ENCODE data around the gene R3HDM1. TPM values are rescaled to one million over a fixed set of nuclear protein-coding genes. Genes with fewer than 3 reads are reported as not detected.

Gene R3HDM1
- total RNA-seq, 3 donors from 2014 or later = 14.6 to 21.6 (median 17.7) TPM

GRCh38 chr2:135552887-135553286 is 21.6 kb downstream of the R3HDM1 start:
- H3K9me3 ChIP-seq = no peaks in the 10 kb centered on the region
- no peak overlapping the region for H3K4me3 ChIP-seq
- no peak for DNase-seq (ENCODE audit: low spot score in 2 of 2)
- H3K27me3 ChIP-seq = no peaks in the 10 kb centered on the region
- intact Hi-C loops (cut with DNase I; ENCODE audit: low total_unique reads) = no loop called here
- H3K27ac ChIP-seq = no peak overlapping the region
- no peaks in the 10 kb centered on the region for H3K36me3 ChIP-seq
- no peaks in the 10 kb centered on the region for H3K4me1 ChIP-seq
- TF ChIP-seq CTCF (IDR thresholded peaks at IDR 0.05) (no peak), POLR2AphosphoS5 (IDR thresholded peaks at IDR 0.05) (no peak), POLR2A (IDR thresholded peaks at IDR 0.05) (no peak)

GRCh38 chr2:135555311-135555710 is 24.0 kb downstream of the R3HDM1 start:
- DNase-seq (ENCODE audit: low spot score in 2 of 2) = no peak
- TF ChIP-seq POLR2A (IDR thresholded peaks at IDR 0.05) (no peak), CTCF (IDR thresholded peaks at IDR 0.05) (no peak), POLR2AphosphoS5 (IDR thresholded peaks at IDR 0.05) (no peak)
- intact Hi-C loops (cut with DNase I; ENCODE audit: low total_unique reads) = no loop called here

GRCh38 chr2:135557530-135557929 is 26.2 kb downstream of the R3HDM1 start:
- no peak for DNase-seq (ENCODE audit: low spot score in 2 of 2)
- TF ChIP-seq CTCF (IDR thresholded peaks at IDR 0.05) = no peak
- no peak for TF ChIP-seq POLR2AphosphoS5 (IDR thresholded peaks at IDR 0.05)
- TF ChIP-seq POLR2A (IDR thresholded peaks at IDR 0.05) = no peak
- H3K9me3 ChIP-seq = no peaks in the 10 kb centered on the region
- H3K4me1 ChIP-seq = no peaks in the 10 kb centered on the region
- no peaks in the 10 kb centered on the region for H3K36me3 ChIP-seq
- intact Hi-C loops (cut with DNase I; ENCODE audit: low total_unique reads) = no loop called here
- H3K4me3 ChIP-seq = no peak overlapping the region
- H3K27ac ChIP-seq = no peak overlapping the region
- no peaks in the 10 kb centered on the region for H3K27me3 ChIP-seq

More at GRCh38 chr2:135555311-135555710, 24.0 kb downstream of the R3HDM1 start:
- H3K27me3 ChIP-seq = no peaks in the 10 kb centered on the region
- no peak overlapping the region for H3K27ac ChIP-seq
- H3K9me3 ChIP-seq = no peaks in the 10 kb centered on the region
- no peaks in the 10 kb centered on the region for H3K36me3 ChIP-seq
- H3K4me3 ChIP-seq = no peak overlapping the region
- no peaks in the 10 kb centered on the region for H3K4me1 ChIP-seq

GRCh38 chr2:135561925-135562324 is 30.6 kb downstream of the R3HDM1 start:
- H3K27me3 ChIP-seq = no peaks in the 10 kb centered on the region
- no peak for DNase-seq (ENCODE audit: low spot score in 2 of 2)
- TF ChIP-seq CTCF (IDR thresholded peaks at IDR 0.05) = no peak
- no peak for TF ChIP-seq POLR2A (IDR thresholded peaks at IDR 0.05)
- TF ChIP-seq POLR2AphosphoS5 (IDR thresholded peaks at IDR 0.05) = no peak
- H3K4me3 ChIP-seq = no peak overlapping the region
- intact Hi-C loops (cut with DNase I; ENCODE audit: low total_unique reads) = no loop called here
- no peaks in the 10 kb centered on the region for H3K36me3 ChIP-seq
- H3K9me3 ChIP-seq = no peaks in the 10 kb centered on the region
- H3K27ac ChIP-seq = no peak overlapping the region
- H3K4me1 ChIP-seq = no peaks in the 10 kb centered on the region

GRCh38 chr2:135563793-135564192 is 32.5 kb downstream of the R3HDM1 start:
- no peaks in the 10 kb centered on the region for H3K27me3 ChIP-seq
- no peak for DNase-seq (ENCODE audit: low spot score in 2 of 2)
- intact Hi-C loops (cut with DNase I; ENCODE audit: low total_unique reads) = no loop called here
- H3K36me3 ChIP-seq = no peaks in the 10 kb centered on the region
- H3K27ac ChIP-seq = no peak overlapping the region
- H3K4me3 ChIP-seq = no peak overlapping the region
- H3K9me3 ChIP-seq = no peaks in the 10 kb centered on the region
- no peaks in the 10 kb centered on the region for H3K4me1 ChIP-seq
- TF ChIP-seq POLR2A (IDR thresholded peaks at IDR 0.05) (no peak), POLR2AphosphoS5 (IDR thresholded peaks at IDR 0.05) (no peak), CTCF (IDR thresholded peaks at IDR 0.05) (no peak)
